ENCODE measurements around the gene HDAC11.
"Not testable (repeated sequence)": the region's sequence is repeated elsewhere in the genome, so short reads cannot be mapped to it uniquely, and the experiment has no call there.

HDAC11 gene

GRCh38 chr3:13493867-13494441 lies 13.8 kb downstream of the HDAC11 start:
- no peak for DNase-seq

DNA sequence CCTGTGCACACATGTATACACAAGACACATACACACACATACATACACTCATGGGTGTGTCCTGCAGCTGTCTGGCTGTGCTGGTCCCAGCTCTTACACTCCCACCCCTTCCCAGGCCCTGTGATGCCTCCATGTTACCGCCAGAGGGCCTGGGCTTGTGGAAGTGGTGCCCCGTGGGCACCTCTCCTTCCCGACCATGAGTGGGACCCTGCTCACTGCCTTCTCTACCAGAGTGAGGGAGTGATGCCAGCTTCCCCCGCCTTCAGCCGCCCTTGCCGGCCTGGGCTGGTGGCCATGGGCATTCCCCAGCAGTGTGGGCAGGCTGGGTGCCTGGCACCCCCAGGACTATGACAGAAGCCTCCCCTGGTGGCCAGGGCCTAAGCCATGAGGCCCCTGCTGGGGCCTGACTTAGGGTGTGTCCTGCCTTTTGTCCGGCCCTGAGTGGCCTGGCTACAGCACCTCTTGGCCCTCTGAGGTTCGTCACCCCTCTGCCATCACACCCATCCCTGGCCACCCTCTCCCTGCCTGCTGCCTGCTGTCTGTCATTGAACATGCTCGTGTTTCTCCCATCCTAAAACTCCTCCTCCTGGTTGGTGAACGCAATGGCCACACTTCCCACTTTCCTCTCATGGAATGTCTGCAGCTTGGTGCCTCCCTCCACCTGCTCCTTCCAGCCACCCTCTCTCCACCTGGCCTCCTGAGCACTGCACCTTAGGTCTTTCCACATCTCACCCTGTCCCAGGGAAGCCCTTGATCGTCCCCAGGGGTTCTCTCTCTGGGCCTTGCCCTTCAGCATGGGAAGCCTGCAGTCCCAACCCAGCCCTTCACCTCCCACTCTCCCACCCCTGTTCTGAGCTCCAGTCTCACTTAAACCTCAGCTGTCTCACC lies 14.6 kb downstream of the HDAC11 start:
- no peak for DNase-seq

DNA sequence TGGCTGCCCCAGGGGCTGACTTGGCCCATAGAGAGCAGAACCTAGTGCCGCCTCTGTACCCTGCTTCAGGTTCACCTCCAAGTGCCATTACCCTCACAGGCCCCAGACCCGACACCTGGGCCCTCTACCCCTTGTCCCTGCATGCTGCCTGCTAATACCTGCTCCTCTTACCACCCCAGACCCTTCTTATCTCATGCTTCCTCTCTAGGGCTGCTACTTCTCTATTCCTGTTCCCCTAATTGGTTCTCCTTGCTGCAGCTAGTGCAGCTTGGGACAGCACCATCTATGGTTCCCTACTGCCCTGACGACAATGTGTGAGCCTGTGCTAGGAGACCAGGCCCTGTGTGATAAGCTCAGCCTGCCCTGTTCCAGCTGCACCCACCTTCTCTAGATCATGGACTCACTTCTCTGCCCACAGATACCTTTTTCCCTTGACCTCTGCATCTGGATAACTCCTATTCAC lies 15.3 kb downstream of the HDAC11 start:
- DNase-seq: no peak

GRCh38 chr3:13495921-13496723 lies 16.0 kb downstream of the HDAC11 start:
- DNase-seq: peak; percentile 71

DNA sequence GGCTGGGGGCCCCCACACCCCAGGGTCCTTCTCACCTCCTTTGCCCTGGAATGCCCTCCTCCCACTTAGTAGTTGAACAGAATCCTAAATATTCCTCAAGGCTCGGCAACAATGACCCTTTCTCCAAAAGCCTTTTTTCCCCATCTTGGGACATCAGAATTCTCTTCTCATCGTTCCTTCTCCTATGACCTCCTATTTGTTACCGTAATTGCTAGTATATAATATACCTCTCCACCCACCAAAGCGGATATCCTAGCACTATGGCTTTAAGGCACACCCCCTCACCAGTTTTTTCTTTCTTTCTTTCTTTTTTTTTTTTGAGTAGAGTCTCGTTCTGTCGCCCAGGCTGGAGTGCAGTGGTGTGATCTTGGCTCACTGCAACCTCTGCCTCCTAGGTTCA lies 16.8 kb downstream of the HDAC11 start:
- no peak for DNase-seq

DNA sequence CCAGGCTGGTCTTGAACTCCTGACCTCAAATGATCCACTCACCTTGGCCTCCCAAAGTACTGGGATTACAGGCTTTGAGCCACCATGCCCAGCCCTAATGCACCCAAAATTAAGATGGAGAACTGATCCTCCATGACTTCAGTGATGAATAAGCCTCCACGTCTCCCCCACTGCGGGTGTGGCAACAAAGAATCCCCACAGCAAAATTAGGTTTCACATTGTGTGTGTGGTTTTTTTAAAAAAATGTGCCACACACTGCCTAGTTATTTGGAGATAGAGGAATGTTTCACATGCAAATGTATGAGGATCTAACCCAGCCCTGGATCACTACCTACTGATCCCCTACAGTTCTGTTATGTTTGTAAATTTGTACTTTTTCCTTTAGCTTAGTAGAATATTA lies 17.3 kb downstream of the HDAC11 start:
- DNase-seq: no peak

GRCh38 chr3:13498354-13499060 lies 18.4 kb downstream of the HDAC11 start:
- DNase-seq: no peak

DNA sequence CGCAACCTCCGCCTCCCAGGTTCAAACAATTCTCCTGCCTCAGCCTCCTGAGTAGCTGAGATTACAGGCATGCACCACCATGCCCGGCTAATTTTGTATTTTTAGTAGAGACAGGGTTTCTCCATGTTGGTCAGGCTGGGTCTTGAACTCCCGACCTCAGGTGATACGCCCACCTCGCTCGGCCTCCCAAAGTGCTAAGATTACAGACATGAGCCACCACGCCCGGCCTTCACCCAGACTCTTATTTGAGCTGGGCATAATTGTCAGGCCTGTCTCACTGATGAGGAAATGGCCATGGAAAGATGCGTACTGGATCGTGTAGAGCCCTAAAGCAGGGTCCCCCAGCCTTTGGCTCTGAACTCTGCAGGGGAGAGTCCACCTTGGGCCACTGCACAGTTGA lies 19.1 kb downstream of the HDAC11 start:
- not testable (repeated sequence) for DNase-seq

GRCh38 chr3:13500133-13500885 lies 20.2 kb downstream of the HDAC11 start:
- DNase-seq: no peak

- DNase-seq: no peak
These were observed 20.9 kb downstream of the HDAC11 start for GRCh38 chr3:13501056-13501455.

DNA sequence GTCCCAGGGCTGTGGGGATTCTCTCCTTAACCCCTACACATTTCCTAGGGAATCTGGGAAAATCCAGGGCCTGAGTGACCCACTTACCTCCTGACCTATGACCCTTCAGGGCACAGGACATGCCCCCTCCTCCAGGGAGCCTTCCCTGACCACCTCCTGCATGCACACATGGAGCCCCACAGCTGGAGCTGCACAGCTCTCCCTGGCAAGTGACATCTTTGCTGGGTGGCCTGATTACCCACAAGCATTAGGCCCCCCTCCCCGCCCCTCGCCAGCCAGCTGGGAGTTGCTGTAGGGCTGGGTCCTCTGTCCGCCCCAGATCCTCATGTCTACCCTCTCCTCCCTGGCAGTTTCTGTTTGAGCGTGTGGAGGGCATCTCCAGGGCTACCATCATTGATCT lies 21.4 kb downstream of the HDAC11 start:
- no peak for DNase-seq

DNA sequence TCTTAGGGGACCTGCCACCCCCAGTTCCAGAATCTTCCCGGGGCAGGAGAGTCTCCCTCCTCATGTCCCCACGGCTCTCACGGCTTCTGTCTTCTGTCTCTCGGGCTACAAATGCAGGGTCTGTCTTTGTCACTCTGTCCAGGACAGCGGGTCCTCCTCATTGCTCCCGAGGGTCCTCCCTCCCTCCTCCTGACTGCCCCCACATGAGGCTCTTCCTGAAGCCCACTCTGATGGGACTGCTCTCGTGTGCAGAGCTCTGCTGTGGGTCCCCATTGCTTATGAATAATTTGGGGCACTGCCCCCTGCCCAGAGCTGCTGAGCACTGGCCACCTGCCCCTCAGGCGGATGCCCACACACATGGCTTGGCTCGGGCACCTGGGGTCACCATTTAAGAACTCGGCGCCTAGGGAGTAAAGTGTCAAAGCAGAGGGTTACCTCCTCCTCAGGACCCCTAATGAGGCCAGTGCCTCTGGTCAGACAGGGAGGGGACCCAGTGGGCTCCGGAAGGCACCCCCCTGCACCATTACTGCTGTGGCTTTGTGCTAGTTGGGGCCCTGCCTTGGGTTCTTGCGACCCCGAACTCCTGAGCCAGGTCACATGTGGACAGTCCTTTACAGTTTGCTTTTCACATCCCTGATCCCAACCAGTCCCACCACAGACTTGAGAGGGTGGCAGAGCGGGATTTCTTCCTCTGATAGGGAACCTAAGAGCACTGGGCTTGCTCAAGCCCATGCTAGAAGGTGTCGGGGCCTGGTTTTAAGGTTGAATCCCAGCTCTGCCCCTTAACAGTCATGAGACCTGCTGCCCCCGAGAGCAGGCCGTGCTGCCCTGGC lies 22.1 kb downstream of the HDAC11 start:
- DNase-seq: no peak

DNA sequence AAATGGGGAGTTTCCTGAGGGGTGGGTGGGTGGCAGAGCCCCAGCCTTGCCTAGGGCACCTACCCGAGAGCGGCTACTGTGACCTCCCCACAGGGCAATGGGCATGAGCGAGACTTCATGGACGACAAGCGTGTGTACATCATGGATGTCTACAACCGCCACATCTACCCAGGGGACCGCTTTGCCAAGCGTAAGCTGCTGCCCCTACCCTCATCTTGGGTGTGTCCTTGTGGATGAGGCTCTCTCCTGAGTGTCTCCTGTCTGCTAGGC lies 22.6 kb downstream of the HDAC11 start:
- DNase-seq: no peak

- no peak for DNase-seq
These were observed 24.2 kb downstream of the HDAC11 start for GRCh38 chr3:13504161-13504831.

DNA sequence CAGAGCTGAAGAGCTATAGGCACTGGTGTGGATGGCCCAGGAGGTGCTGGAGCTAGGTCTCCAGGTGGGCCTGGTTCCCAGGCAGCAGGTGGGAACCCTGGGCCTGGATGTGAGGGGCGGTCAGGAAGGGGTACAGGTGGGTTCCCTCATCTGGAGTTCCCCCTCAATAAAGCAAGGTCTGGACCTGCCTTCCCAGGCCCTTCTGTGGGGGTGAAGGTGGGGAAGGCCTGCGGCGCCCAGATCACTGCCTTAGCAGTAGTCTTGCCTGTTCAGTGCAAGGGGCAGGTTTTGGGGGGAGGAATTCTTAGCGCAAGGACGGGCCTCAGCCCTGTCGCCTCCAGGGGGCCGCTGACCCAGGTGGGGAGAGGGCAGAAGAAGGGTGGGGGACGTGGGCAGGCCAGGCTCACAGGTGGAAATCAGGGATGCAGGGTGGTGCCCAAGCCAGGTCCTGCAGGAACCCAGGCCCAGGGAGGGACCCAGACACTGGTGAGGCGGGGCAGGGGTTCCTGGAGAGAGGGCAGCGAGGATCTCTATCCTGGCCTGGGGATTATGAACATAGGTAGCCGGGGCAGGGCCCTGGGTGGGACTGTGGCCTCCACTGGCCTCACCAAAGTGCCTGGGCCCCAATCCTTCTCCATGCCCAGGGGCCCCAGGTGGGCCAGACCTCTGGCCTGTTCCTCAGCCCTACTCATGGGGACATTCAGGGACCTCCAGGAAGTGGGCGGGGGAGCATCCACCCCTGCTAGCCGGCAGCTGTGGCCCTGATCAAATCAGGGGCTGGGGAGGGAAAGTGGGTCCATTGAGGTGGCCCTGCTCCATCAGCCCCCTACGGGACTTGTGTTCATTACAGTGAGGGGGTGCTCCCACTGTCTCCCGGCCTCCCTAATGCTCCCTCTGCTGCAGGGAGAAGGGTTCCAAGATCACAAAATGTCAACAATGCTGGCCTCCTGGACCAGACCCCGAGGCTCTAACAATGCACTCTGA lies 25.3 kb downstream of the HDAC11 start:
- DNase-seq: no peak

DNA sequence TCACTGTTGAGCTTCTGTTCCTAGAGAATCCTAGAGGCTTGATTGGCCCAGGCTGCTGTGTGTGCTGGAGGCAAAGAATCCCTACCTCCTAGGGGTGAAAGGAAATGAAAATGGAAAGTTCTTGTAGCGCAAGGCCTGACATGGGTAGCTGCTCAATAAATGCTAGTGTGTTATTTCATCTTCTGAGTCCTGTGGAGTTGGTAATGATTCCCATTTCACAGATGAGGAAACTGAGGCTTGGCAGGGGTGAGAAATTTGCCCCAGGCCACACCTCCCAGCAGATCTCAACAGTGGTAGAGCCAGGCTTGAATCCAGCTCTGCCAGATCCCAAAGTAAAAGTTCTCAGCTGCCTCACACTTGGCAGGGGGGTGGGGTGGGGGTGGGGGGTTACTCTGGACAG lies 26.1 kb downstream of the HDAC11 start:
- DNase-seq: no peak

DNA sequence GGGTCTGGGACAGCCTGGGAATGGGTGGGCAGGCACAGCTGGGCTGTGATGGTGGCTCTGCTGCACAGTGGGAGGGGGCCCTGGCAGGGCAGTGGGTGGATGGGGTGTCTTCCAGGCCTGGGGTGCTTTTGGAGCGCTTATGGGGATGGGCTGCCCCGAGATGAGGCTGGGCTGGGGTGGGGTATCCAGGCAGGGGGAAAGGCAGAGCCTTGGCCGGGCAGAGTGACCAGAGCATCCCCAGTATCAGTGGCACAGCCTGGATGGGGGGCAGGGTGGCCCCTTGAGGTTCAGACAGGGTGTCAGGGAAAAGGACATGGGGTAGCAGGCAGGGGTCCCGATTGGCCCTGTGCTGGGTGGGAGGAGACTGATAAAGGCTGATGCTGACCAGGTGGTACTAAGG lies 26.6 kb downstream of the HDAC11 start:
- no peak for DNase-seq

DNA sequence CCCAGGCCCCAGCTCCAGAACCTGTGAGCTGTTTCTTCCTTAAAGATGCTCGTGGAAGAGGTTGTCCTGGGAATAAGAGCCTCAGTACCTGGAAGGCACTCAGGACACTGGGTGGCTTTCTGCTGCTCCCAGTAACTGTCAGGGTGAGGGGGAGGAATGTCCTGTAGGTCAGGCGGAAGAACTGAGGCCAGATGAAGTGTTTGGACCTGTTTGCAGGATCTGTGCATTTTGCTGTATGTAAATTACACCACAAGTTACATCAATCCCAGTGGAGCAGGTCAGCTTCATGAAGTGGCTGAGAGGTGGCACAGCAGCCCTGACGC lies 27.1 kb downstream of the HDAC11 start:
- no peak for DNase-seq

DNA sequence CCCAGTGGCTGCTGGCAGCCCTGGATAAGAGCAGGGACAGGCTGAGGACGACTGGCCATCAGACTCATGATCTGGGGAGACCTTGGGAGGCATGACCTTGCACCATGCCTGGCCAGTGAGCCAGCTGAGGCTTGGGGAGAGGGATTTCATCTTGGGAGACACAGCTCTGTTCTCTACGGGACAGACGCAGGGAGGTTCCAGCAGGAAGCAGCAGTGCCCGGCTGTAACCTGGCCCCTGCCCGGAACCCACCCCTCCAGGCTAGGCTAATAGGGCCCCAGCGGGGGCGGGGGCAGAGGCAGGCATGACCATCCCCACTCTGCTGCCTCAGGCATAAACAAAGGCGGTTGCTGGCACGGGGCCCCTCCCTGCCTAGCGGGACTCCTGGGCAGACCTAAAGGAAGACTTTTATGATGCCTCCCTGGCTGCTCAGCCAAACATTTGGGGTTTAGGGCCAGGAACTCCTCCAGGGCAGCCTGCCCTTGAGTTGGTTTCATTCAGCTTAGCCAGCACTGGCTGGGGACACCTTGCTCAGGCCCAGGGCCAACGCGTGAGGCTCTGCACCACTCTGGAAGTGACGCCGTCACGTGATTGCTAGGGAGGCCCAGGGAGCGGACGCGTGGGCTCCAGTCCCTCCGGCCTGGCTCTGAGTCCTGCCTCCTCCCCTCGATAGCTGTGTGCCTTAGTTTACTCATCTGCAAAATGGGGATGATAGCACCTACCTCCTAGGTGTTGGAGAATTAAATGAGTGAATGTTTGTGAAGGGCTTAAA lies 27.6 kb downstream of the HDAC11 start:
- no peak for DNase-seq
